CD4-positive, CD25-positive, alpha-beta regulatory T cell (primary cell): ENCODE results near the gene CROCC. TPM values are rescaled to one million over a fixed set of nuclear protein-coding genes. Genes with fewer than 3 reads are reported as not detected.

Source experiments
- ATAC-seq, 2 donors: fragments of 150-1000 bp; cut with Tn5 transposase; one replicate each; pipeline ENCODE4 v1.10.0; 2021; ENCODE audit warnings: low read depth in 2 of 2, moderate number of reproducible peaks in 2 of 2, moderate library complexity in 1 of 2
- DNase-seq, 3 donors: peaks; one replicate each; pipeline versions ENCODE4 v3.0.0 to v3.0.0-alpha.2; 2012 to 2022; ENCODE audit warnings: mixed read lengths in 1 of 3
- H3K27ac ChIP-seq: one replicate; pipeline ENCODE4 v1.7.0; 2013; ENCODE audit warnings: mild to moderate bottlenecking, low read length; ENCODE audit not compliant: insufficient read depth, poor library complexity, severe bottlenecking
- H3K27me3 ChIP-seq: one replicate; pipeline ENCODE4 v1.7.0; 2013; ENCODE audit warnings: low read length; ENCODE audit not compliant: control insufficient read depth, insufficient read depth
- H3K36me3 ChIP-seq: one replicate; pipeline ENCODE4 v1.7.0; 2013; ENCODE audit warnings: mild to moderate bottlenecking, low read length, moderate library complexity; ENCODE audit not compliant: control insufficient read depth, insufficient read depth
- H3K4me1 ChIP-seq: 2 replicates; pipeline ENCODE4 v1.7.0; 2013; ENCODE audit warnings: mild to moderate bottlenecking, low read length; ENCODE audit not compliant: insufficient read depth, control insufficient read depth, poor library complexity, severe bottlenecking
- H3K4me3 ChIP-seq: one replicate; pipeline ENCODE4 v1.7.0; 2013; ENCODE audit warnings: low read depth, mild to moderate bottlenecking, low read length, moderate library complexity
- H3K9me3 ChIP-seq, 2 experiments: 1 replicate in 1 of 2; 2 replicates in 1 of 2; pipeline ENCODE4 v1.7.0; 2013; ENCODE audit warnings: low read length in 2 of 2, mild to moderate bottlenecking in 1 of 2, moderate library complexity in 1 of 2; ENCODE audit not compliant: control insufficient read depth in 2 of 2
- H3K27ac Mint-ChIP-seq, 3 donors: one replicate each; pipeline ENCODE4 v1.8.0; 2020 to 2022; ENCODE audit warnings: mild to moderate bottlenecking in 3 of 3, mixed read lengths in 3 of 3, moderate library complexity in 2 of 3
- H3K27me3 Mint-ChIP-seq: one replicate; pipeline ENCODE4 v1.8.0; 2022; ENCODE audit warnings: mild to moderate bottlenecking, mixed read lengths
- H3K36me3 Mint-ChIP-seq: one replicate; pipeline ENCODE4 v1.8.0; 2020; ENCODE audit warnings: mixed read lengths
- H3K4me1 Mint-ChIP-seq, 4 donors: one replicate each; pipeline ENCODE4 v1.8.0; 2020 to 2022; ENCODE audit warnings: mixed read lengths in 4 of 4, mild to moderate bottlenecking in 1 of 4
- H3K4me3 Mint-ChIP-seq, 4 donors: one replicate each; pipeline ENCODE4 v1.8.0; 2020 to 2022; ENCODE audit warnings: mild to moderate bottlenecking in 4 of 4, mixed read lengths in 4 of 4, moderate library complexity in 3 of 4
- H3K9me3 Mint-ChIP-seq, 7 donors: one replicate each; pipeline ENCODE4 v1.8.0; 2020 to 2022; ENCODE audit warnings: mixed read lengths in 7 of 7, mild to moderate bottlenecking in 3 of 7, moderate library complexity in 2 of 7
- polyA plus RNA-seq, 4 donors: library from polyadenylated mRNA; unstranded; fragments of 300-500 nt; fragmentation: Illumina TruSeq; gene quantifications; one replicate each; pipeline ENCODE4 v1.2.3, GENCODE V29; 2021
- total RNA-seq: library from RNA; stranded (reverse); gene quantifications from one replicate; pipeline ENCODE4 v1.2.3, GENCODE V29; 2022

Gene CROCC
- total and polyA plus RNA-seq, 5 donors from 2014 or later: 3.9 to 46.1 (median 4.3) TPM

DNA sequence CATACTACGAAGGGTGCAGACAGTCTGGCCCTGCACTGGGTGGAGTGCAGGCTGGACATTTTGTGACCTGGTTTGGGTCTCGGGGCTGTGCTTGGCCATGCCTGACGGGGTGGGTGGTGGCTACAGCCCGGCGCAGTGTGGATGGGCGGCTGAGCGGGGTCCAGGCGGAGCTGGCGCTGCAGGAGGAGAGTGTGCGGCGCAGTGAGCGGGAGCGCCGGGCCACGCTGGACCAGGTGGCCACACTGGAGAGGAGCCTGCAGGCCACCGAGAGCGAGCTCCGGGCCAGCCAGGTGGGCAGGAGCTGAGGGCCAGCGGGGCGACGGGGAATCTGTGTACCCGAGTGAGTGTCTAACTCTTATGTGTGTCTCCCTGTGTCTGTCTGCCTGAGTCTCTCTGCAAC lies 44.6 kb downstream of the CROCC start:
- no peak for ATAC-seq
- Mint-ChIP-seq H3K36me3 (peaks cover 14% of the 10 kb centered on the region), H3K4me1 (peaks cover 0 to 15% (median 4%) of the 10 kb centered on the region in 4 donors), H3K4me3 (no peak overlapping the region), H3K27me3 (no peaks in the 10 kb centered on the region), H3K27ac (no peak overlapping the region), H3K9me3 (no peaks in the 10 kb centered on the region)
- Histone ChIP-seq H3K27ac (no peak overlapping the region), H3K9me3 (no peaks in the 10 kb centered on the region), H3K27me3 (no peaks in the 10 kb centered on the region), H3K36me3 (peaks cover 12% of the 10 kb centered on the region), H3K4me3 (no peak overlapping the region), H3K4me1 (peaks cover 5% of the 10 kb centered on the region)
- DNase-seq: no peak

DNA sequence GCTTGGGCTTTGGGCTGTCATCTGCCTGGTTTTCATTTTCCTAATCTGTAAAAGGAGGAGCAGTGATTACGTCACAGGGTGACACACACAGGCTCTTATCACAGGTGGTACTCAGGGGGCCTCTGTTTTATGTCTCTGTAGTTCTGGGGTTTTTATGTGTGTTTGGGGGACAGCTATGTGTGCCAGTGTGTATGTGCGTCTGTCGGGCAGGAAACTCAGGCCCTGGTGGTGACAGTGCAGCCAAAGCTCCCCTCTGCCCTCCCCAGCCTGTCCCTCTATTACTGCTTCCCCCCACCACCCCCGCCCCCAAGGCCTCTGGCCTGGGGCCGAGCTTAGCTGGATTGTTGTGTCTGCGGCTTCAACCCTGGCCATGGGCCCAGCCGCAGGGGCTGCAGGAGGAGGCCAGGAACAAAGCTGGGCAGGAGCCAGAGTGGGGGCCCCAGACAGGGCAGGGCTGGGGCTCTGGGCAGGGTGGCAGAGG lies 45.4 kb downstream of the CROCC start:
- H3K27me3 Mint-ChIP-seq: no peaks in the 10 kb centered on the region
- H3K9me3 ChIP-seq: no peaks in the 10 kb centered on the region
- H3K9me3 Mint-ChIP-seq: no peaks in the 10 kb centered on the region
- no peak overlapping the region for H3K27ac Mint-ChIP-seq
- DNase-seq (no peak), ATAC-seq (no peak)
- peaks cover 14% of the 10 kb centered on the region for H3K36me3 Mint-ChIP-seq
- H3K4me1 ChIP-seq: no peaks in the 10 kb centered on the region
- H3K4me3 Mint-ChIP-seq: no peak overlapping the region
- H3K4me1 Mint-ChIP-seq: peaks cover 0 to 8% (median 3%) of the 10 kb centered on the region in 4 donors
- peaks cover 12% of the 10 kb centered on the region for H3K36me3 ChIP-seq
- H3K27ac ChIP-seq: no peak overlapping the region
- no peak overlapping the region for H3K4me3 ChIP-seq
- no peaks in the 10 kb centered on the region for H3K27me3 ChIP-seq

DNA sequence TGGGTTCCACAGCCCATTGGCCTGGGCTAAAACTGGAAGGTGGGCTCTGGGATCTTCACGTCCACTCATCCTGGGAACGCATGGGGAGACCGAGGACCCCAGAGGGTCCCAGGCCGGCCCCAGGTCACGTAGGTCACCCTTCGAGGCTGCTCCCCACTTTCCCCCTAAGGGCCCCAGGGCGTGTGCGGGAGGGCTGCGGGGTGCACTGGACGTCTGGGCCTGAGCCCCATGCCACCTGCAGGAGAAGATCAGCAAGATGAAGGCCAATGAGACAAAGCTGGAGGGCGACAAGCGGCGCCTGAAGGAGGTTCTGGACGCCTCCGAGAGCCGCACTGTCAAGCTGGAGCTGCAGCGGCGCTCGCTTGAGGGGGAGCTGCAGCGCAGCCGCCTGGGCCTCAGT lies 46.2 kb downstream of the CROCC start:
- Mint-ChIP-seq H3K9me3 (no peaks in the 10 kb centered on the region), H3K27me3 (no peaks in the 10 kb centered on the region), H3K4me3 (no peak overlapping the region), H3K27ac (no peak overlapping the region), H3K36me3 (peaks cover 14% of the 10 kb centered on the region), H3K4me1 (peaks cover 0 to 8% (median 2%) of the 10 kb centered on the region in 4 donors)
- no peak for ATAC-seq
- Histone ChIP-seq H3K36me3 (peaks cover 12% of the 10 kb centered on the region), H3K27me3 (no peaks in the 10 kb centered on the region), H3K4me1 (no peaks in the 10 kb centered on the region), H3K4me3 (no peak overlapping the region), H3K9me3 (no peaks in the 10 kb centered on the region), H3K27ac (no peak overlapping the region)
- DNase-seq: no peak

- no peaks in the 10 kb centered on the region for H3K9me3 Mint-ChIP-seq
- peaks cover 0 to 5% (median under 1%) of the 10 kb centered on the region in 4 donors for H3K4me1 Mint-ChIP-seq
- Histone ChIP-seq H3K27ac (no peak overlapping the region), H3K4me3 (no peak overlapping the region), H3K27me3 (no peaks in the 10 kb centered on the region), H3K4me1 (no peaks in the 10 kb centered on the region), H3K9me3 (no peaks in the 10 kb centered on the region), H3K36me3 (peaks cover 12% of the 10 kb centered on the region)
- no peak for ATAC-seq
- H3K27ac Mint-ChIP-seq: peak overlapping the region in 1 of 3 donors; percentile 51
- no peak overlapping the region for H3K4me3 Mint-ChIP-seq
- peaks cover 14% of the 10 kb centered on the region for H3K36me3 Mint-ChIP-seq
- no peak for DNase-seq
- H3K27me3 Mint-ChIP-seq: no peaks in the 10 kb centered on the region
Measured at GRCh38 chr1:16968372-16968771, 46.6 kb downstream of the CROCC start.

- no peaks in the 10 kb centered on the region for H3K9me3 Mint-ChIP-seq
Measured at GRCh38 chr1:16969057-16969611, 47.4 kb downstream of the CROCC start.

DNA sequence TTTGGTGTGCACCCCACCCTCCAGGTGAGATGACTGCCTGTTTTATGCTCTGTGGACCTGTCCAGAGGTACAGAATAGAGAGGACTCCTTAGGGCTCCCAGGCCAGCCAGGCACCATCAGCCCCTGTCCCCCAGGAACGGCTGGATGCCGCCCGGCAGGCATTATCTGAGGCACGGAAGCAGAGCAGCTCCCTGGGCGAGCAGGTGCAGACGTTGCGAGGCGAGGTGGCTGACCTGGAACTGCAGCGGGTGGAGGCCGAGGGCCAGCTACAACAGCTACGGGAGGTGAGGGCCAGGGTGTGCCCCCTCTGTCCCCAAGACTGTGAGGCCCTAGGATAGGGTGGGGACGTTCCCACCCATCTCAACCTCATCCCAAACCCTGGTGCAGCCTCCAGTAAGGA lies 47.9 kb downstream of the CROCC start:
- Mint-ChIP-seq H3K9me3 (no peaks in the 10 kb centered on the region), H3K36me3 (peaks cover 14% of the 10 kb centered on the region), H3K4me1 (peaks cover 0 to 5% (median 0%) of the 10 kb centered on the region in 4 donors), H3K27me3 (no peaks in the 10 kb centered on the region), H3K4me3 (no peak overlapping the region), H3K27ac (no peak overlapping the region)
- H3K9me3 ChIP-seq: no peaks in the 10 kb centered on the region
- H3K4me1 ChIP-seq: no peaks in the 10 kb centered on the region
- no peak overlapping the region for H3K27ac ChIP-seq
- H3K4me3 ChIP-seq: no peak overlapping the region
- no peak for DNase-seq
- no peaks in the 10 kb centered on the region for H3K27me3 ChIP-seq
- H3K36me3 ChIP-seq: peaks cover 12% of the 10 kb centered on the region
- ATAC-seq: no peak

More at GRCh38 chr1:16969057-16969611, 47.4 kb downstream of the CROCC start:
- Mint-ChIP-seq H3K4me3 (no peak overlapping the region), H3K36me3 (peaks cover 14% of the 10 kb centered on the region), H3K27me3 (no peaks in the 10 kb centered on the region), H3K27ac (peak overlapping the region in 1 of 3 donors; percentile 51), H3K4me1 (peaks cover 0 to 5% (median 0%) of the 10 kb centered on the region in 4 donors)
- ATAC-seq (no peak), DNase-seq (no peak)
- H3K36me3 ChIP-seq: peaks cover 12% of the 10 kb centered on the region
- H3K27ac ChIP-seq: no peak overlapping the region
- H3K9me3 ChIP-seq: no peaks in the 10 kb centered on the region
- H3K4me1 ChIP-seq: no peaks in the 10 kb centered on the region
- H3K27me3 ChIP-seq: no peaks in the 10 kb centered on the region
- no peak overlapping the region for H3K4me3 ChIP-seq

- no peaks in the 10 kb centered on the region for H3K9me3 ChIP-seq
- Mint-ChIP-seq H3K27ac (peak overlapping the region in 1 of 3 donors; percentile 86), H3K4me1 (peaks cover 0 to under 1% (median 0%) of the 10 kb centered on the region in 4 donors), H3K4me3 (no peak overlapping the region), H3K36me3 (peaks cover 9% of the 10 kb centered on the region), H3K9me3 (no peaks in the 10 kb centered on the region), H3K27me3 (no peaks in the 10 kb centered on the region)
- no peaks in the 10 kb centered on the region for H3K27me3 ChIP-seq
- H3K4me3 ChIP-seq: no peak overlapping the region
- H3K36me3 ChIP-seq: peaks cover 12% of the 10 kb centered on the region
- H3K4me1 ChIP-seq: no peaks in the 10 kb centered on the region
- H3K27ac ChIP-seq: no peak overlapping the region
- DNase-seq: no peak
- no peak for ATAC-seq
Measured at GRCh38 chr1:16970132-16970910, 48.6 kb downstream of the CROCC start.
